ENCODE results near the gene IL3.

GRCh38 chr5:132056610-132057497 is 3.6 kb upstream of the IL3 start:
- no peak for TF ChIP-seq EZH2 (IDR thresholded peaks at IDR 0.05)
- TF ChIP-seq POLR2AphosphoS5 (IDR thresholded peaks at IDR 0.05; ENCODE audit: borderline replicate concordance, low read depth, low read length) = no peak
- no peak for TF ChIP-seq FOXP2 (optimal IDR thresholded peaks at IDR 0.05; ENCODE audit: control extremely low read depth, extremely low read length, insufficient read depth)
